PFSK-1 (cell line): ENCODE data around the gene NEUROG1.

Source experiments
- FOXP2 ChIP-seq: optimal IDR thresholded peaks from 2 replicates; pipeline ENCODE3; 2011; ENCODE audit warnings: borderline replicate concordance, control low read depth, inconsistent platforms; ENCODE audit not compliant: insufficient read depth; ENCODE audit errors: extremely low read length, extremely low read depth
- POLR2AphosphoS5 ChIP-seq: IDR thresholded peaks from 2 replicates; pipeline ENCODE4 v1.6.1; 2012; ENCODE audit warnings: low read depth, mild to moderate bottlenecking, control low read depth, low read length, moderate library complexity
- REST ChIP-seq, 2 experiments: IDR thresholded peaks; 2 replicates each; pipeline versions ENCODE4 v1.6.1 to v1.8.0; 2011 to 2012; ENCODE audit warnings: low read depth in 2 of 2, low read length in 2 of 2, control low read depth in 1 of 2, inconsistent platforms in 1 of 2, mild to moderate bottlenecking in 1 of 2, moderate library complexity in 1 of 2; ENCODE audit not compliant: insufficient read depth in 1 of 2
- SIN3A ChIP-seq: IDR thresholded peaks from 2 replicates; pipeline ENCODE4 v1.6.1; 2012; ENCODE audit warnings: mild to moderate bottlenecking, low read length, moderate library complexity, borderline replicate concordance; ENCODE audit not compliant: insufficient read depth
- TAF1 ChIP-seq: IDR thresholded peaks from 2 replicates; pipeline ENCODE4 v1.6.1; 2012; ENCODE audit warnings: low read length, control low read depth, borderline replicate concordance; ENCODE audit not compliant: insufficient read depth

The NEUROG1 gene

GRCh38 chr5:135549413-135549812 is 13.6 kb upstream of the NEUROG1 start:
- no peak for TF ChIP-seq POLR2AphosphoS5
- no peak for TF ChIP-seq TAF1
- TF ChIP-seq FOXP2 = no peak

GRCh38 chr5:135547590-135548254 is 12.0 kb upstream of the NEUROG1 start:
- TF ChIP-seq FOXP2 = no peak
- TF ChIP-seq TAF1 = no peak
- TF ChIP-seq SIN3A = no peak
- TF ChIP-seq REST (IDR thresholded peaks at IDR 0.05; ENCODE audit: insufficient read depth in 1 of 2, low read depth in 2 of 2, low read length in 2 of 2) = no peak
- TF ChIP-seq POLR2AphosphoS5 = no peak

GRCh38 chr5:135546912-135547311 is 11.1 kb upstream of the NEUROG1 start:
- TF ChIP-seq POLR2AphosphoS5 (no peak), TAF1 (no peak), SIN3A (no peak), REST (IDR thresholded peaks at IDR 0.05; ENCODE audit: insufficient read depth in 1 of 2, low read depth in 2 of 2, low read length in 2 of 2) (no peak), FOXP2 (no peak)

GRCh38 chr5:135546101-135546500 is 10.3 kb upstream of the NEUROG1 start:
- no peak for TF ChIP-seq TAF1
- TF ChIP-seq FOXP2 = no peak
- no peak for TF ChIP-seq POLR2AphosphoS5
- TF ChIP-seq REST (IDR thresholded peaks at IDR 0.05; ENCODE audit: insufficient read depth in 1 of 2, low read depth in 2 of 2, low read length in 2 of 2) = no peak
- no peak for TF ChIP-seq SIN3A

- no peak for TF ChIP-seq TAF1
Observed at GRCh38 chr5:135545099-135545498, 9.3 kb upstream of the NEUROG1 start.

GRCh38 chr5:135543485-135544304 is 7.9 kb upstream of the NEUROG1 start:
- TF ChIP-seq FOXP2 (no peak), TAF1 (no peak), REST (IDR thresholded peaks at IDR 0.05; ENCODE audit: insufficient read depth in 1 of 2, low read depth in 2 of 2, low read length in 2 of 2) (no peak), POLR2AphosphoS5 (no peak), SIN3A (no peak)
